HT-29 (cell line): Measurements from ENCODE around the gene UHMK1. TPM values are rescaled to one million over a fixed set of nuclear protein-coding genes. Genes with fewer than 3 reads are reported as not detected.

Experiments used
- DNase-seq: peaks from one replicate; pipeline ENCODE4 v3.0.0-alpha.2; 2015; ENCODE audit warnings: low spot score
- total RNA-seq: library from RNA; depleted of rRNA; stranded (reverse); fragments of >200 nt; shearing (Covaris generic); gene quantifications from 2 replicates; pipeline ENCODE4 v1.2.3, GENCODE V29; 2014

The UHMK1 gene
- total RNA-seq, 1 experiment from 2014 or later, result 28.1 TPM

GRCh38 chr1:162527314-162527713 lies 29.7 kb downstream of the UHMK1 start:
- DNase-seq, result no peak

DNA sequence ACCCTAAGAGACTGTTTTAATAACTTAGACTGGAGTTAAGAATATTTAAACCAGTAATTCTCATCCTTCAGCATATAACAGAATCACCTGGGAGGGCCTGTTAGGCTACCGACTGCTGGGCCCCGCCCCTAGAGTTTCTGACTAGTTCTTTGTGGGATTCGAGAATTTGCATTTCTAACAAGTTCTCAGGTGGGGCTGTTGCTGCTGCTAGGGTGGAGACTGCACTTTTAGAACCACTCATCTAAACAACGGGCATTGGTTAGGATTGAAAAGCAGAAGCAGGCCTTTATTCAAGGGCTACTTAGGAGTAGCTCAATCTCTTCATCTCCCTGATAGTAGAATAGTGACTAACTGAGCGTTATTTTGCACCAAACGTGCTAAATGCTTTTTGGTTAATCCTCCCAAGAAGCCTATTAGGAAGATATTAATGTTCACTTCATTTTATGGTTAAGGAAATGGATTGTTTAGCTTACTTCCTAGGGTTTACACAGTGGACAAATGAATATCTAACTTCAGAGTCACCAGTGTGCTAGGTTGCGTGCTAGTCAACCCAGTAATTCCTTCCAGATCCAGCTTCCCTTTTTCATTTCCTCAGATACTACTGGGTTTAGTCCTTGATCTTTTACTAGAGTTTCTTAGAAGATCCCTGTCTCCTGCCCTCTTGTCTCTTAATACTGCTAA lies 32.8 kb downstream of the UHMK1 start:
- no peak for DNase-seq

- no peak for DNase-seq
Measured at GRCh38 chr1:162530988-162531319, 33.3 kb downstream of the UHMK1 start.

DNA sequence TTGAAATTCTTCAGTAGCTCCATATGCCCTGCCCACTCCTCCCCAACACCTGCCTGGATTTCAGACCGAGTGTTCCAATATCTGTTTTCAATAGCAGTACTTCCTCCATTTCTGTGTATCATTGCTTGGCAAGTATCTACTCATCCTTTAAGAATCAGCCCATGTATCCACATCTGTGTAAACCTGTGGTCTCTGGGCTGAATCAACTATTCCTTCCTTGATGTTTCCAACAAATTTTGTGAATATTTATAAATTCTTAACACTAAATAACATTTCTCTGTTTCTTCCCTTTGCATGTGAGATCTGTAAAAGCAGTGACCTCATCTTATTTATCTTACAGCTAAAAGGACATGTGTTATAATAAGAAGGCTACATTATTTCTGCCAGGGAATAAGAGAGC lies 37.9 kb downstream of the UHMK1 start:
- DNase-seq, result no peak

DNA sequence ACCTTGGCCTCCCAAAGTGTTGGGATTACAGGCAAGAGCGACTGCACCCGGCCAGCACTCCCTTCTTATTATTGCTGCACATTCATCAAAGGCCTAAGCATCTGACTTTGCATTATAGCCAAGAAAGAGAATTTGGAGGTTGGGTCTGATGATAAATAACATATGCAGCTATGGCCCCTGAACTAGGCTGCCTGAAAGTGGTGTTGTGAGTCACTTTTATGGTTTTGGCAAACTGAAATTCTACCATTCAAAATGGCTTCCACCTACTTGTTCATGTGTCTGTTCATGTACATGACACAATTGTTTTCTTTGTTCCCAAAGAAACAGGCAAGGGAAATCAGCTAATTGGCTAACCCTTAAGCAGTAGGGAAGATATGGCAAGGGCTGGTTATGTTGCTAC lies 38.9 kb downstream of the UHMK1 start:
- no peak for DNase-seq

GRCh38 chr1:162537216-162537615 lies 39.6 kb downstream of the UHMK1 start:
- DNase-seq, result no peak

- no peak for DNase-seq
Measured at GRCh38 chr1:162538815-162539431, 41.3 kb downstream of the UHMK1 start.

DNA sequence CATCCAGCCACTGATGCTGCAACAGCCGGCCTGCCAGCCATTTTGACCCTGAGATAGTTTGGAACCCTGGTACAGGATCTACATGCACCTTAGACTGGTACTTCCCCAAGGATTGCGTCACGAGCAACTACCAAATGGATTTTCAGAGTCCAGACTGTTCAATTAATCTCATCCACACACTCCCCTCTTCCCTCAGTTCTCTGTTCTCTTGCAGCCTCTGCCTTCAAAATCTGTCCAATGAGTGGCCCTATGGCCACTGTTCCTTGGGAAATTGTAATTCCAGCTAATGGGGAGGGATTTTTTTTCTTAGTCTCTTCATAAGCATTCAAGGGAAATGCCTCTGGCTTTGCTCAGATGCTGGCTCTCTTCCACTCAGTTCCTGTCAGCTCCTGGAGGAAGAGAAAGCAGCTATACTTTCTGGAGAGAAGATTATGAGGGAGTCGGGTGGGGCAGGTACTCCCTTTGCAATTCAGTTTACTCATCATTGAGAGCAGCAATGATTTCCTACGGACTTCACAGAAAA lies 44.1 kb downstream of the UHMK1 start:
- no peak for DNase-seq

DNA sequence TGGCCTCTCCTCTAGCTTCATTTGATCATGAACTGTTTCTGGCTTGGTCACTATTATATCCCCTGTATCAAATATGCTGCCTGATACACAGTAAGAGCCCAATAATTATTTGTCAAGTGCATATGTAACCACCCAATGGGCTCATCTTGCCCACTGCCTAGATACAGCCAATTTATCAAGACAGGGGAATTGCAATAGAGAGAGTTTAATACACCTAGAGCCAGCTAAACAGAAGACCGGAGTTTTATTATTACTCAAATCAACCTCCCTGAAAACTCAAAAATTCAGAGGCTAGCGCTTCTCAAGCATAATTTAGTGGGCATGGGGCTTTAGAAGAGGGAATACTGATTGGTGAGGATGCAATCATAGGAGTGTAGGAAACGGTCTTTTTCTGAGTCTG lies 45.6 kb downstream of the UHMK1 start:
- no peak for DNase-seq

- no peak for DNase-seq
Measured at GRCh38 chr1:162548170-162548569, 50.6 kb downstream of the UHMK1 start.

DNA sequence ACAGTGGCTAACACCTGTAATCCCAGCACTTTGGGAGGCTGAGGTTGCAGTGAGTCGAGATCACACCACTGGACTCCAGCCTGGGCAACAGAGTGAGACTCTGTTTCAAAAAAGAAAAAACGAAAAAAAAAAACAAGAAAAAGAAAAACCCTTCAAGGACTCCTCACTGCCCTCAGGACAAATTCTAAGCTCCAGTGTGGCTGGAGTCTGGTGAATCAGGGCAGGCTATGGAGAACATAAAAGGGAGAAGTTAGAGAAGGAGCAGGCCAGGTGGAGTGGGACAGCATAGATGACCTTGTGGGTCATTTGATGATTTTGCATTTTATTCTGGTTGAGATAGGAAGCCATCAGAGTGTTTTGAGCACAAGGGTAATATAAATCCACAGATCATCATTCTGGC lies 51.4 kb downstream of the UHMK1 start:
- no peak for DNase-seq

DNA sequence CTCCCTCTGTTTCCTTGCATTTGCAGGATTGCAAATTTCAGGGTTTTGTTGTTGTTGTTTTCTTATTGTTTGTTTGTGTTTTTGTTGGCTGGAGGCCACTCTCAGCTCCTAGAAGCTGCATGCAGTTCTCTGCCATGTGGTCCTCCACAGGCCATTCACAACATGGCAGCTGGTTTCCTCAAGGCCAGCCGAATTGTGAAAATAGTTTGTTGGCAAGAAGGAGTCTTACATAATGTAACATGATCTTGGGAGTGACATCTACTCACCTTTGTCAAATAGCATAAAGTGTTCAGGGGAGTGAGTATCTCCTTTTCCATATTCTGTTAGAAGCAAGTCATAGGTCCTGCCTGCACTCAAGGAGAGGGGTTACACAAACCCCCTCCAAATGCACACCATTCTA lies 53.3 kb downstream of the UHMK1 start:
- DNase-seq, result no peak

DNA sequence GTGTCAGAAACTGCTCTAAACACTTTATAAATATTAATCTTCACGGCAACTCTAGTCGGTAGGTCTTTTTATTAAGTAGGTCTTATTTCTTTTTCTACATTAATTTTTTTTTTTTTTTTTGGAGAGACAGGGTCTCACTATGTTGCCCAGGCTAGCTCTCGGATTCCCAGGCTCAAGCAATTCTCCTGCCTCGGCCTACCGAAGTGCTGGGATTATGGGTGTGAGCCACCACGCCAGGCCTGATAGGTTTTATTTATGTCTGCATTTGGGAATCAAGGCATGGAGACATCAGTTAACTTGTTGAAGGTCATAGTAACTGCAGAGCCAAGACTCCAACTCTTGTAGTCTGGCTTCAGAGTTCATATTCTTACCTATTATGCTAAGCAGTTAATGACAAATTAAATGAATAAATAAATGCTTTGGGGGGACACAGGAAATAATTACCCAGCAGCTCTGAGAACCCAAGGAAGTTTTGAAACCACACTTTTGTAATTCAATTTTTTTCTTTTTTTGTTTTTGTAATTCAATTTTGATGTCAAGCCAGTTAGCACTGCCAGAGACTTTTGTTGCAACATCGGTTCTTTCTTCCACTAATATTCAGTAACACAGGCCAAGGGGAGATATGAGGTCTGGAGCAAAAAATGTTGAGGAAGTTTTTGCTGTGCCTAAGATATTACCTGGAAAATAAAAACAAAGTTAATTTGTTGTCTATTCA lies 54.5 kb downstream of the UHMK1 start:
- no peak for DNase-seq

GRCh38 chr1:162552684-162553252 lies 55.1 kb downstream of the UHMK1 start:
- no peak for DNase-seq

DNA sequence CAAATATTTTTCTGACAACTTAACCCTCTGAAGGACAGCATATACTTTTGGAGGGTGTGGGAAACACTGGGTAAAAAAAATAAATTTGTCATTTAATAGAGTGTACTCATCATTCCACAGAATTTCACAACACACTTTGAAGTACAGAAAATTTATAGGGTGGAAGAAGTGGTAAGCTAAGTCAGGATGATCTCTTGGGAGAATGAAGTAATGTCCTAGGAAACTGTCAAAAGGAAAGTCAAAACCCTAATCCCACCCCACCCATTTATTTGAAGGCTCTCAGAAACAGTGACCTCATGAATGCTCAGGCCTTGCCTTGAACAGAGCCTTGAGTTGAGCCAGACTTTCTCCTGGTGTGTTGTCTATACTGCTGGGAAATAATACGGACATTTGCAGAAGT lies 56.6 kb downstream of the UHMK1 start:
- DNase-seq, result no peak

DNA sequence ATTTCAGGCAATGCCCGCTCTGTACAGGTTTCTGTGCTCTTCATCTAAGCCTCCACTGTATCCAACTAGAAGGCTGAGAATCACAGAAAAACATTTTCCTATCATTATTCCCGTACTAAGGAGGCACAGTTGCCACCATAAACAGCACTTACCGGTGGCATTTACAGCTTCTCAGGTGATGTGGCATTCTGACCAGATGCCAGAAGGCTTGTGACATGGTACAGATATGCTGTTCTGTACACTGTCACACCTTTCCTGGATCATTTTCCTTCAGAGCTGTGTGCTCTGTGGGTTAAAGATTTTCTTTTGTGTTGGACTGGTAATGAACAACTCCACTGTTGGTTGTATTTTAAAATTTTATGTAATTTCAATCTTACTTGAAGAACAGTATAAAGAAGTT lies 59.9 kb downstream of the UHMK1 start:
- no peak for DNase-seq

DNA sequence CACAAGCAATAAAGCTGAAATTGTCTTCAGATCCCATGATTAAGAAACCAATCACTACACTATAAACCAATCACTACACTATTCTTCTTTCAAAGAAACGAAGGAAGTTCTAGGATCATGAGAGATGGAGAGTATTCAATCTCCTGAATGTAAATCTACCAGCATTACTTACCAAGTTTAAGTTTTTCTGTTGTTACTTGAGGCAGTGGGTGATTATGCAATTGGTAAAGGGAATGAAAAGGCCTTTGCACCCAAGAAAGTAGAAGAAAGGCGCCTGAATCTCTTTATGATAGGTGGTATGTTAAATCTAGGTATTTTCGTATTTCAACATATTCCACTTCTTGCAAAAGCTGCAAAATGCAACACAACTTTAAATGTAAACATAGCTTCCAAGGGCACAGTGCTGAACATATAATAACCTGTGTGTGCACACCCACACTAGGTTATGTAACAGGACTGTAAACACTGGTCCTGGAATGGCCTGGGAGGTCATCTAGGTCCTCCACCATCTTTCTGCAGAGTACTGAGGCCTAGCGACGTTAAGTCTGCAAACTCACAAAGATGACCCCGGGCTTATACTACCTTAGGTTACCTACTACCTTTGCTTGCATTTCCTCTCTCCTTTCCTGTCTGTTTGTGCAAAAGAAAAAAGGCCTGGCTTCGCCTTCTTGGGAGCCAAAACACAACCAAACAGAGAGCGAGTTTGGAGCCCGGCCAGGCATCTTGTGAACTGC lies 62.9 kb downstream of the UHMK1 start:
- DNase-seq, result peak; percentile 71

DNA sequence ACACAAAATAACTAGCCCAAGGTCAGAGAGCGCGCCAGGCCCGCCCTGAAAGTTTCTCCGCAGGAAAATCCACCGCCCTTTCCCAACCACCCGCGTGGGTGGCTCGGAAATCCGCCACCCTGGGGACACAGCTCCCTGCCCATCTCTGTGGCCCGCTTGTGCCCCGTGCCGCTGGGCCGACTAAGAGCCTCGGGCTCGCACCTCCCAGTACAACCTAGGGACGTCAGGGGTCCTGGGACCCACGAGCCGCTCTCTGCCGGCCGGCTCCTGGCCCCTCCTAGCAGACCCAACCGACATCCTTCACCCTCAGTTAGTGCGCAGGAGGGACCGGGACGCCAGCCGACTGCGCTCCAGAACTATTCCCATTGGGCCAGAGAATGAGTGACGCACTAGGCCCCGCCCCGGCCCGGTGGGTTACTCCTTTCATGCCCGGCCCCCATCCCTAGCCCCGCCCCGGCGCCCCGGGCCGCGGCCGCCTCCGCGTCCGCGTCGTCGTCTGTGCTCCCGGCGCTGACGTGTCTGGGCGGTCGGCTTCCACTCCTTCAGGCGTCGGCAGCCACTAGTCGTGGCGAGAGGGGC lies 63.5 kb downstream of the UHMK1 start:
- peak; percentile 98 for DNase-seq

- peak; percentile 40 for DNase-seq
Measured at GRCh38 chr1:162561616-162562469, 64.2 kb downstream of the UHMK1 start, which contains the start of gene UAP1. Gene UAP1, plus strand, starts transcription at chr1:162561722. Its CDS starts 4,347 bp downstream, at chr1:162566069.

- DNase-seq, result peak; percentile 60
Measured at GRCh38 chr1:162562470-162562828, 64.8 kb downstream of the UHMK1 start.
